SK-N-SH (cell line): Measurements from ENCODE around the gene DIRAS1. TPM values are rescaled to one million over a fixed set of nuclear protein-coding genes. Genes with fewer than 3 reads are reported as not detected.

Source experiments
- CTCF ChIA-PET: fragments of 300-600, 350-600 bp; formaldehyde crosslinking; extraction: SDS; loops from one replicate; lab custom pipeline; 2021; lab: Yijun Ruan, JAX
- POLR2A ChIA-PET: fragments of 350-600 bp; sonication (Branson Sonifier 250); formaldehyde crosslinking; extraction: SDS; loops from one replicate; lab custom pipeline; 2020; ENCODE audit warnings: antibody characterized with exemption, inconsistent platforms; lab: Yijun Ruan, JAX
- DNase-seq: peaks from one replicate; pipeline ENCODE4 v3.0.0; 2012
- H2AFZ ChIP-seq: fragments of 200-600 bp; sonication (generic); 2 replicates; pipeline ENCODE4 v1.8.1; 2016; ENCODE audit warnings: antibody characterized with exemption, mild to moderate bottlenecking, low read depth
- H3F3A ChIP-seq: fragments of 200-600 bp; sonication (generic); replicated peaks from 2 replicates; pipeline ENCODE3; 2016; ENCODE audit warnings: antibody characterized with exemption, mild to moderate bottlenecking; ENCODE audit not compliant: insufficient read depth
- H3K27ac ChIP-seq, 2 experiments: fragments of 200-500 bp in 1 of 2; fragments of 200-600 bp in 1 of 2; sonication (Bioruptor generic) in 1 of 2; sonication (generic), shearing (Covaris generic) in 1 of 2; 2 replicates each; pipeline versions ENCODE4 v1.5.1 to v1.6.1; 2014 to 2016; ENCODE audit warnings: low read depth in 2 of 2, inconsistent platforms in 1 of 2, low read length in 1 of 2, mild to moderate bottlenecking in 1 of 2, mixed read lengths in 1 of 2
- H3K27me3 ChIP-seq: fragments of 200-600 bp; sonication (generic), shearing (Covaris generic); 2 replicates; pipeline ENCODE4 v1.6.1; 2016; ENCODE audit warnings: mixed run types; ENCODE audit not compliant: insufficient read depth
- H3K36me3 ChIP-seq, 2 experiments: fragments of 200-500 bp in 1 of 2; fragments of 200-600 bp in 1 of 2; sonication (Bioruptor generic) in 1 of 2; sonication (generic) in 1 of 2; replicated peaks in 1 of 2; 2 replicates each; pipeline versions ENCODE3 to v1.5.1; 2014 to 2016; ENCODE audit warnings: low read length in 1 of 2, mild to moderate bottlenecking in 1 of 2; ENCODE audit not compliant: insufficient read depth in 2 of 2, control insufficient read depth in 1 of 2
- H3K4me1 ChIP-seq, 2 experiments: fragments of 200-500 bp in 1 of 2; fragments of 200-600 bp in 1 of 2; sonication (Bioruptor generic) in 1 of 2; sonication (generic), shearing (Covaris generic) in 1 of 2; 2 replicates each; pipeline versions ENCODE4 v1.5.1 to v1.6.1; 2014 to 2016; ENCODE audit warnings: low read depth in 1 of 2, low read length in 1 of 2, mixed run types in 1 of 2; ENCODE audit not compliant: insufficient read depth in 2 of 2, control insufficient read depth in 1 of 2
- H3K4me2 ChIP-seq: fragments of 200-600 bp; sonication (generic), shearing (Covaris generic); 2 replicates; pipeline ENCODE4 v1.6.1; 2017; ENCODE audit warnings: mixed run types
- H3K4me3 ChIP-seq, 2 experiments: fragments of 200-500 bp in 1 of 2; fragments of 200-600 bp in 1 of 2; sonication (Bioruptor generic) in 1 of 2; sonication (generic), shearing (Covaris generic) in 1 of 2; 2 replicates each; pipeline versions ENCODE4 v1.5.1 to v1.8.1; 2014 to 2016; ENCODE audit warnings: low read depth in 2 of 2, inconsistent platforms in 1 of 2, low read length in 1 of 2, mild to moderate bottlenecking in 1 of 2, mixed read lengths in 1 of 2, moderate library complexity in 1 of 2
- H3K79me2 ChIP-seq: fragments of 200-600 bp; sonication (generic); 2 replicates; pipeline ENCODE4 v1.8.1; 2017; ENCODE audit warnings: mild to moderate bottlenecking; ENCODE audit not compliant: insufficient read depth
- H3K9ac ChIP-seq: fragments of 200-600 bp; sonication (generic); 2 replicates; pipeline ENCODE4 v1.6.1; 2017; ENCODE audit warnings: mixed run types
- H3K9me2 ChIP-seq: fragments of 200-600 bp; sonication (generic); 2 replicates; pipeline ENCODE4 v1.6.1; 2017; ENCODE audit warnings: mixed run types
- H3K9me3 ChIP-seq: fragments of 200-600 bp; sonication (generic); 2 replicates; pipeline ENCODE4 v1.6.1; 2017; ENCODE audit warnings: mixed run types, mild to moderate bottlenecking, moderate library complexity
- H4K20me1 ChIP-seq: fragments of 200-600 bp; sonication (generic); 2 replicates; pipeline ENCODE4 v1.6.1; 2017; ENCODE audit warnings: mild to moderate bottlenecking, mixed run types; ENCODE audit not compliant: insufficient read depth
- CHD2 ChIP-seq: fragments of 150-350 bp; IDR thresholded peaks from 2 replicates; pipeline ENCODE4 v1.6.1; 2018; ENCODE audit warnings: low read length; ENCODE audit not compliant: partially characterized antibody
- ELF1 ChIP-seq: IDR thresholded peaks from 2 replicates; pipeline ENCODE4 v1.4.0; 2012
- EP300 ChIP-seq, 2 experiments: IDR thresholded peaks; 2 replicates each; pipeline versions ENCODE4 v1.4.0 to v1.6.1; 2012; ENCODE audit warnings: borderline replicate concordance in 1 of 2, low read depth in 1 of 2, low read length in 1 of 2
- EZH2phosphoT487 ChIP-seq: fragments of 200-600 bp; sonication (generic); IDR thresholded peaks from 2 replicates; pipeline ENCODE4 v1.6.1; 2017; ENCODE audit warnings: low read depth, mixed run types, mild to moderate bottlenecking, antibody characterized with exemption, moderate library complexity, borderline replicate concordance
- FOXJ3 ChIP-seq: sonication (generic); formaldehyde crosslinking; IDR thresholded peaks from 2 replicates; pipeline ENCODE4 v1.5.1; 2020; ENCODE audit warnings: mild to moderate bottlenecking, missing genetic modification reagents
- FOXM1 ChIP-seq: IDR thresholded peaks from 2 replicates; pipeline ENCODE4 v1.4.0; 2012; ENCODE audit warnings: low read depth, mild to moderate bottlenecking
- MEF2A ChIP-seq: IDR thresholded peaks from 2 replicates; pipeline ENCODE4 v1.4.0; 2012; ENCODE audit warnings: low read depth, borderline replicate concordance
- NFIC ChIP-seq: IDR thresholded peaks from 2 replicates; pipeline ENCODE4 v1.4.0; 2012; ENCODE audit warnings: borderline replicate concordance
- POLR2AphosphoS5 ChIP-seq: IDR thresholded peaks from 2 replicates; pipeline ENCODE4 v1.6.1; 2012; ENCODE audit warnings: low read depth, low read length
- RAD21 ChIP-seq: IDR thresholded peaks from 2 replicates; pipeline ENCODE4 v1.6.1; 2012; ENCODE audit warnings: mild to moderate bottlenecking, low read length
- RCOR1 ChIP-seq: fragments of 150-350 bp; IDR thresholded peaks from 2 replicates; pipeline ENCODE4 v1.6.1; 2017; ENCODE audit warnings: antibody characterized with exemption, low read length
- RFX5 ChIP-seq: IDR thresholded peaks from 2 replicates; pipeline ENCODE4 v1.6.1; 2012; ENCODE audit warnings: mild to moderate bottlenecking, improper control_type of control experiment, low read length
- SIN3A ChIP-seq: IDR thresholded peaks from 2 replicates; pipeline ENCODE4 v1.6.1; 2012; ENCODE audit warnings: low read depth, mild to moderate bottlenecking, low read length, moderate library complexity, borderline replicate concordance
- SMC3 ChIP-seq: IDR thresholded peaks from 2 replicates; pipeline ENCODE4 v1.6.1; 2012; ENCODE audit warnings: low read depth, low read length, improper control_type of control experiment
- TAF1 ChIP-seq: IDR thresholded peaks from 2 replicates; pipeline ENCODE4 v1.6.1; 2012; ENCODE audit warnings: low read depth, mild to moderate bottlenecking, low read length, moderate library complexity, borderline replicate concordance
- TCF12 ChIP-seq: IDR thresholded peaks from 2 replicates; pipeline ENCODE4 v1.4.0; 2012
- TEAD4 ChIP-seq: IDR thresholded peaks from 2 replicates; pipeline ENCODE4 v1.4.0; 2012; ENCODE audit warnings: mild to moderate bottlenecking, borderline replicate concordance; ENCODE audit not compliant: insufficient read depth
- WGBS: methylation state at CpG from one replicate; pipeline ENCODE4 v1.1.6; 2017; ENCODE audit warnings: low lambda C conversion rate; 5-methylcytosine and 5-hydroxymethylcytosine counted together
- polyA plus RNA-seq, 3 experiments: library from polyadenylated mRNA; depleted of rRNA; stranded (reverse); fragments of >200 nt; gene quantifications; 2 replicates each; pipeline ENCODE4 v1.2.3, GENCODE V29; 2012
- TF ChIP-seq, protein P1 (sequence below): fragments of 200-600 bp; sonication (generic); IDR thresholded peaks from 2 replicates; pipeline ENCODE4 v1.6.1; 2017; ENCODE audit warnings: antibody characterized with exemption, mild to moderate bottlenecking, moderate library complexity
- TF ChIP-seq, protein P2 (sequence below): IDR thresholded peaks from 2 replicates; pipeline ENCODE4 v1.4.0; 2012; ENCODE audit warnings: low read depth, borderline replicate concordance

Gene DIRAS1
- polyA plus RNA-seq, 1 of the 3 experiments (the other 2 are of a cell fraction), result 9.0 TPM

GRCh38 chr19:2721570-2722540, 683 bp upstream of the DIRAS1 start (continued):
- TF ChIP-seq FOXM1 (no peak), CHD2 (no peak), RFX5 (no peak), TEAD4 (no peak), TCF12 (no peak)
- TF ChIP-seq, protein P1, sequence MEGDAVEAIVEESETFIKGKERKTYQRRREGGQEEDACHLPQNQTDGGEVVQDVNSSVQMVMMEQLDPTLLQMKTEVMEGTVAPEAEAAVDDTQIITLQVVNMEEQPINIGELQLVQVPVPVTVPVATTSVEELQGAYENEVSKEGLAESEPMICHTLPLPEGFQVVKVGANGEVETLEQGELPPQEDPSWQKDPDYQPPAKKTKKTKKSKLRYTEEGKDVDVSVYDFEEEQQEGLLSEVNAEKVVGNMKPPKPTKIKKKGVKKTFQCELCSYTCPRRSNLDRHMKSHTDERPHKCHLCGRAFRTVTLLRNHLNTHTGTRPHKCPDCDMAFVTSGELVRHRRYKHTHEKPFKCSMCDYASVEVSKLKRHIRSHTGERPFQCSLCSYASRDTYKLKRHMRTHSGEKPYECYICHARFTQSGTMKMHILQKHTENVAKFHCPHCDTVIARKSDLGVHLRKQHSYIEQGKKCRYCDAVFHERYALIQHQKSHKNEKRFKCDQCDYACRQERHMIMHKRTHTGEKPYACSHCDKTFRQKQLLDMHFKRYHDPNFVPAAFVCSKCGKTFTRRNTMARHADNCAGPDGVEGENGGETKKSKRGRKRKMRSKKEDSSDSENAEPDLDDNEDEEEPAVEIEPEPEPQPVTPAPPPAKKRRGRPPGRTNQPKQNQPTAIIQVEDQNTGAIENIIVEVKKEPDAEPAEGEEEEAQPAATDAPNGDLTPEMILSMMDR, result no peak
- TF ChIP-seq, all 33 proteins: peak for 0

GRCh38 chr19:2719920-2720776, 1.0 kb downstream of the DIRAS1 start:
- Histone ChIP-seq H3K79me2 (no peaks in the 10 kb centered on the region), H3K9me3 (0 out of 2 replicates have a peak, but pooled peaks cover 3% of the 10 kb centered on the region), H2AFZ (no peak overlapping the region), H3K9ac (peak overlapping the region; percentile 37; the same call in 1 of the 2 replicates), H3K4me1 (peaks cover 10 to 15% of the 10 kb centered on the region in 2 experiments; a peak in 3 of 4 replicates), H3K9me2 (no peaks in the 10 kb centered on the region), H3K27ac (peak overlapping the region in 1 of 2 experiments; percentile 34; a peak in 1 of 4 replicates), H3K4me2 (peak overlapping the region; percentile 85), H3K4me3 (peak overlapping the region; percentile 55 to 61), H3K27me3 (no peaks in the 10 kb centered on the region), H3F3A (no peaks in the 10 kb centered on the region), H3K36me3 (no peaks in the 10 kb centered on the region), H4K20me1 (no peaks in the 10 kb centered on the region)
- WGBS, result 23% methylated on average over 16 of the region's 37 CpGs
- ChIA-PET CTCF (interaction anchor here (1.1 kb wide), 1 partner anchor 72 kb away, joined by 6 read pairs; no protein-coding TSS in a partner anchor), POLR2A (interaction anchor here (0.7 to 1.1 kb wide), 2 partner anchors 19 to 293 kb away, joined by 3 read pairs; partner anchors contain the start of gene TIMM13)
- TF ChIP-seq POLR2AphosphoS5 (no peak), EP300 (IDR thresholded peaks at IDR 0.05; ENCODE audit: borderline replicate concordance in 1 of 2, low read depth in 1 of 2, low read length in 1 of 2) (no peak), RCOR1 (no peak), TAF1 (no peak), NFIC (no peak), SIN3A (no peak), ELF1 (no peak), MEF2A (no peak), FOXJ3 (CRISPR knock-in tag) (no peak), RAD21 (no peak), SMC3 (no peak), EZH2phosphoT487 (no peak)
- TF ChIP-seq, protein P1, result no peak
- TF ChIP-seq, protein P2, sequence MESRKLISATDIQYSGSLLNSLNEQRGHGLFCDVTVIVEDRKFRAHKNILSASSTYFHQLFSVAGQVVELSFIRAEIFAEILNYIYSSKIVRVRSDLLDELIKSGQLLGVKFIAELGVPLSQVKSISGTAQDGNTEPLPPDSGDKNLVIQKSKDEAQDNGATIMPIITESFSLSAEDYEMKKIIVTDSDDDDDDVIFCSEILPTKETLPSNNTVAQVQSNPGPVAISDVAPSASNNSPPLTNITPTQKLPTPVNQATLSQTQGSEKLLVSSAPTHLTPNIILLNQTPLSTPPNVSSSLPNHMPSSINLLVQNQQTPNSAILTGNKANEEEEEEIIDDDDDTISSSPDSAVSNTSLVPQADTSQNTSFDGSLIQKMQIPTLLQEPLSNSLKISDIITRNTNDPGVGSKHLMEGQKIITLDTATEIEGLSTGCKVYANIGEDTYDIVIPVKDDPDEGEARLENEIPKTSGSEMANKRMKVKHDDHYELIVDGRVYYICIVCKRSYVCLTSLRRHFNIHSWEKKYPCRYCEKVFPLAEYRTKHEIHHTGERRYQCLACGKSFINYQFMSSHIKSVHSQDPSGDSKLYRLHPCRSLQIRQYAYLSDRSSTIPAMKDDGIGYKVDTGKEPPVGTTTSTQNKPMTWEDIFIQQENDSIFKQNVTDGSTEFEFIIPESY, result no peak
- DNase-seq, result peak; percentile 84
